B cell (primary cell): ENCODE results near the gene GPNMB.

Source experiments
- EZH2 ChIP-seq: IDR thresholded peaks from 2 replicates; pipeline ENCODE4 v1.6.1; 2012; ENCODE audit warnings: borderline replicate concordance, low read depth, mild to moderate bottlenecking, moderate library complexity, low read length; ENCODE audit not compliant: insufficient read depth, poor library complexity, severe bottlenecking
- TF ChIP-seq, protein P1 (sequence below): fragments of 200-600 bp; IDR thresholded peaks from one replicate; pipeline ENCODE4 v1.8.0; 2022; ENCODE audit warnings: antibody characterized with exemption, mild to moderate bottlenecking

DNA sequence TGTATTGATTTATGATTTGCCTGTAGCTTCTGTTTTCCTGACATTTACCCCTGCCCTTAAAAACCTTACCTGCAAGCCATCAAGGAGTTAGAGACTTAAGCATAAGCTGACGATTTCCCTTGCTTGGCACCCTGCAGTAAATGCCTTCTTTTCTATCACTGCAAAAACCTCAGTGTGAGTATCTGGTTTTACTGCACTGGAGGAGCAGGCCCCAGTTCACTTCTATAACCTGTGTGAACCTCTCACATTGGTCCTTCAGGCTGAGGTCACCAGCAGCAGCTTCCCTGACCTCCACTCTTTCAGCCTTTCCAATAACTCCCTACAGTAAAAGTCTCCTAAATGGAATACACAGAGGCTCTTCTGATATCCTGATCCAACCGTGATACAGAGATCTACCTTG, 34.2 kb upstream of the GPNMB start:
- TF ChIP-seq, protein P1, sequence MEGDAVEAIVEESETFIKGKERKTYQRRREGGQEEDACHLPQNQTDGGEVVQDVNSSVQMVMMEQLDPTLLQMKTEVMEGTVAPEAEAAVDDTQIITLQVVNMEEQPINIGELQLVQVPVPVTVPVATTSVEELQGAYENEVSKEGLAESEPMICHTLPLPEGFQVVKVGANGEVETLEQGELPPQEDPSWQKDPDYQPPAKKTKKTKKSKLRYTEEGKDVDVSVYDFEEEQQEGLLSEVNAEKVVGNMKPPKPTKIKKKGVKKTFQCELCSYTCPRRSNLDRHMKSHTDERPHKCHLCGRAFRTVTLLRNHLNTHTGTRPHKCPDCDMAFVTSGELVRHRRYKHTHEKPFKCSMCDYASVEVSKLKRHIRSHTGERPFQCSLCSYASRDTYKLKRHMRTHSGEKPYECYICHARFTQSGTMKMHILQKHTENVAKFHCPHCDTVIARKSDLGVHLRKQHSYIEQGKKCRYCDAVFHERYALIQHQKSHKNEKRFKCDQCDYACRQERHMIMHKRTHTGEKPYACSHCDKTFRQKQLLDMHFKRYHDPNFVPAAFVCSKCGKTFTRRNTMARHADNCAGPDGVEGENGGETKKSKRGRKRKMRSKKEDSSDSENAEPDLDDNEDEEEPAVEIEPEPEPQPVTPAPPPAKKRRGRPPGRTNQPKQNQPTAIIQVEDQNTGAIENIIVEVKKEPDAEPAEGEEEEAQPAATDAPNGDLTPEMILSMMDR = no peak
- TF ChIP-seq EZH2 = no peak
